HepG2 (cell line): ENCODE measurements around the gene DPP6. TPM values are rescaled to one million over a fixed set of nuclear protein-coding genes. Genes with fewer than 3 reads are reported as not detected.
A peak's percentile ranks its signal among the peaks of the same experiment; 100 is the strongest.

ENCODE experiments used
- ATAC-seq: fragments of 200-7000 bp; cut with Tn5 transposase; 3 replicates; pipeline ENCODE4 v1.9.1; 2020; ENCODE audit warnings: mild to moderate bottlenecking, moderate library complexity
- BruUV-seq: library from RNA; stranded (reverse); fragments of 400-500 nt; replicated peaks from 2 replicates; lab custom pipeline; 2021; lab: Mats Ljungman, UMichigan
- CTCF ChIA-PET: fragments of 300-600 bp; formaldehyde crosslinking; extraction: SDS; loops from one replicate; lab custom pipeline; 2021; ENCODE audit warnings: low total read pairs, inconsistent platforms, low intra/inter-chr PET ratio; lab: Yijun Ruan, JAX
- POLR2A ChIA-PET: fragments of 350-600 bp; sonication (Branson Sonifier 250); formaldehyde crosslinking; loops from one replicate; lab custom pipeline; 2020; ENCODE audit warnings: antibody characterized with exemption, inconsistent platforms; lab: Yijun Ruan, JAX
- DNase-seq: peaks from one replicate; pipeline ENCODE4 v3.0.0-alpha.2; 2015; ENCODE audit warnings: low spot score
- FAIRE-seq: peaks from 3 replicates; lab custom pipeline; 2011; peaks lifted over from hg19 to GRCh38; lab: Jason Lieb, UNC
- H2AFZ ChIP-seq: one replicate; pipeline ENCODE4 v1.6.1; 2011; ENCODE audit warnings: low read length, inconsistent platforms
- H3K27ac ChIP-seq: fragments of 300-600 bp; 3 replicates; pipeline ENCODE4 v1.8.0; 2011; ENCODE audit warnings: mixed run types, mild to moderate bottlenecking, mixed read lengths, low read length, inconsistent platforms; ENCODE audit not compliant: insufficient read depth; ENCODE audit errors: extremely low read length
- H3K27me3 ChIP-seq, 2 experiments: fragments of 200-600 bp in 1 of 2; 2 replicates in 1 of 2; 3 replicates in 1 of 2; pipeline versions ENCODE4 v1.6.0 to v1.8.0; 2011; ENCODE audit warnings: low read length in 2 of 2, mild to moderate bottlenecking in 2 of 2, moderate library complexity in 2 of 2, inconsistent platforms in 1 of 2; ENCODE audit not compliant: insufficient read depth in 2 of 2, control insufficient read depth in 1 of 2
- H3K36me3 ChIP-seq, 2 experiments: fragments of 200-600 bp in 1 of 2; replicated peaks in 1 of 2; 2 replicates in 1 of 2; 3 replicates in 1 of 2; pipeline versions ENCODE4 v1.5.1 to v1.8.0; 2011; ENCODE audit warnings: low read length in 2 of 2, inconsistent platforms in 1 of 2; ENCODE audit not compliant: insufficient read depth in 2 of 2, control insufficient read depth in 1 of 2
- H3K4me1 ChIP-seq: 2 replicates; pipeline ENCODE4 v1.5.1; 2012; ENCODE audit warnings: low read length, inconsistent platforms; ENCODE audit not compliant: insufficient read depth
- H3K4me2 ChIP-seq: 2 replicates; pipeline ENCODE4 v1.6.0; 2011; ENCODE audit warnings: low read depth, low read length, inconsistent platforms
- H3K4me3 ChIP-seq, 3 experiments: fragments of 200-600 bp in 1 of 3; sonication (generic), shearing (Covaris generic) in 1 of 3; replicated peaks in 1 of 3; 2 replicates each; pipeline ENCODE4 v1.5.1; 2011 to 2016; ENCODE audit warnings: low read length in 3 of 3, inconsistent platforms in 2 of 3, low read depth in 2 of 3, mild to moderate bottlenecking in 2 of 3, control low read depth in 1 of 3, mixed read lengths in 1 of 3; ENCODE audit not compliant: insufficient read depth in 1 of 3
- H3K79me2 ChIP-seq: one replicate; pipeline ENCODE4 v1.6.1; 2011; ENCODE audit warnings: low read length, inconsistent platforms; ENCODE audit not compliant: insufficient read depth
- H3K9ac ChIP-seq: 2 replicates; pipeline ENCODE4 v1.6.0; 2011; ENCODE audit warnings: mild to moderate bottlenecking, low read depth, low read length, inconsistent platforms; ENCODE audit not compliant: insufficient read depth
- H3K9me3 ChIP-seq: 2 replicates; pipeline ENCODE4 v1.5.1; 2012; ENCODE audit warnings: mild to moderate bottlenecking, low read length
- H4K20me1 ChIP-seq: 2 replicates; pipeline ENCODE4 v1.6.0; 2011; ENCODE audit warnings: inconsistent platforms, mild to moderate bottlenecking, low read length, moderate library complexity; ENCODE audit not compliant: insufficient read depth
- DNMT3B ChIP-seq: conservative IDR thresholded peaks from 2 replicates; pipeline ENCODE4 v1.6.1; 2016; ENCODE audit warnings: missing biosample characterization, control low read depth
- ERF ChIP-seq: IDR thresholded peaks from 2 replicates; pipeline ENCODE4 v1.6.1; 2018; ENCODE audit warnings: missing biosample characterization, missing genetic modification reagents
- MAFF ChIP-seq: IDR thresholded peaks from 2 replicates; pipeline ENCODE4 v1.6.1; 2011; ENCODE audit warnings: low read depth, low read length, improper control_type of control experiment
- MAFK ChIP-seq, 2 experiments: IDR thresholded peaks in 1 of 2; conservative IDR thresholded peaks in 1 of 2; 2 replicates each; pipeline ENCODE4 v1.6.1; 2011; ENCODE audit warnings: improper control_type of control experiment in 2 of 2, low read length in 2 of 2
- NR0B2 ChIP-seq: sonication (generic); formaldehyde crosslinking; IDR thresholded peaks from 2 replicates; pipeline ENCODE4 v1.4.0; 2020; ENCODE audit warnings: mild to moderate bottlenecking, missing genetic modification reagents
- PAX8 ChIP-seq: sonication (generic); formaldehyde crosslinking; IDR thresholded peaks from 2 replicates; pipeline ENCODE4 v1.8.0; 2022; ENCODE audit warnings: mild to moderate bottlenecking, missing genetic modification reagents, borderline replicate concordance
- SCMH1 ChIP-seq: sonication (generic); formaldehyde crosslinking; IDR thresholded peaks from 2 replicates; pipeline ENCODE4 v1.9.0; 2021; ENCODE audit warnings: missing genetic modification reagents, mild to moderate bottlenecking, borderline replicate concordance
- U2AF2 ChIP-seq: fragments of 200-400 bp; formaldehyde crosslinking; IDR thresholded peaks from 2 replicates; pipeline ENCODE4 v1.6.1; 2017; ENCODE audit warnings: low read depth, mild to moderate bottlenecking, low read length
- ZNF687 ChIP-seq: sonication (generic); formaldehyde crosslinking; IDR thresholded peaks from 2 replicates; pipeline ENCODE4 v1.5.1; 2020; ENCODE audit warnings: mild to moderate bottlenecking, missing genetic modification reagents, moderate library complexity
- WGBS: methylation state at CpG from one replicate; pipeline ENCODE4 v1.1.6; 2017; ENCODE audit warnings: low lambda C conversion rate; 5-methylcytosine and 5-hydroxymethylcytosine counted together
- in situ Hi-C: cut with HindIII; loops from 2 replicates; pipeline ENCODE4 v1.10.0; 2017; ENCODE audit warnings: low pct_unique_long_range_greater_than_20kb; ENCODE audit not compliant: extremely low pct_ligation_motif_present
- intact Hi-C: fragments of 100-400 bp; cut with micrococcal nuclease; formaldehyde crosslinking; loops from one replicate; pipeline ENCODE4 v1.10.0; 2022; ENCODE audit not compliant: unreplicated experiment
- polyA plus RNA-seq, 8 experiments: library from polyadenylated mRNA; depleted of rRNA in 3 of 8; stranded (reverse) in 7 of 8; unstranded in 1 of 8; fragments of >200 nt; fragmentation: Illumina TruSeq in 4 of 8; extraction: Trizol in 4 of 8; gene quantifications; 2 replicates each; pipeline versions ENCODE4 v1.2.1 to v1.2.3, GENCODE V29; 2011 to 2016; ENCODE audit warnings: low read depth in 4 of 8, missing spikeins in 1 of 8, mixed read lengths in 1 of 8; ENCODE audit not compliant: insufficient read depth in 1 of 8
- total RNA-seq, 5 experiments: library from RNA; depleted of rRNA; stranded (reverse); fragments of >200 nt; fragmentation: Illumina TruSeq; extraction: Trizol; gene quantifications; 2 replicates each; pipeline ENCODE4 v1.2.3, GENCODE V29; 2016; ENCODE audit warnings: low read depth in 1 of 5

Gene DPP6
- total and polyA plus RNA-seq, 2 of the 13 experiments (the other 11 are each of a cell fraction or from before 2014, with no cell fraction given): not detected

GRCh38 chr7:154388999-154389398, 336.8 kb downstream of the DPP6 start:
- no peaks in the 10 kb centered on the region for H4K20me1 ChIP-seq
- ATAC-seq (no peak), FAIRE-seq (no peak), DNase-seq (no peak)
- no peak overlapping the region for H3K4me3 ChIP-seq
- 18% methylated on average over 10 of the region's 10 CpGs for WGBS
- H3K4me1 ChIP-seq: peaks cover 2% of the 10 kb centered on the region; the same call in 1 of the 2 replicates
- H3K79me2 ChIP-seq: no peaks in the 10 kb centered on the region
- TF ChIP-seq MAFK (conservative IDR thresholded peaks at IDR 0.05 in 1 of 2, IDR thresholded peaks at IDR 0.05 in 1 of 2; ENCODE audit: low read length in 2 of 2): peak; percentile 31 to 53; a peak in 3 of 4 replicates
- no peak for TF ChIP-seq U2AF2
- peak; percentile 29; the same call in 1 of the 2 replicates for TF ChIP-seq MAFF
- ChIA-PET CTCF (no interaction called here), POLR2A (no interaction called here)
- no peak overlapping the region for H2AFZ ChIP-seq
- H3K27ac ChIP-seq: no peak overlapping the region
- in situ Hi-C loops: no loop called here
- no peaks in the 10 kb centered on the region for H3K9me3 ChIP-seq
- H3K9ac ChIP-seq: no peak overlapping the region
- no peaks in the 10 kb centered on the region for H3K36me3 ChIP-seq
- H3K4me2 ChIP-seq: no peak overlapping the region
- no TSS peak for BruUV-seq
- intact Hi-C loops: no loop called here
- H3K27me3 ChIP-seq: peaks cover 0 to 4% of the 10 kb centered on the region in 2 experiments; a peak in 1 of 5 replicates

GRCh38 chr7:154390961-154391360, 338.8 kb downstream of the DPP6 start:
- no peak overlapping the region for H3K4me2 ChIP-seq
- ChIA-PET POLR2A (no interaction called here), CTCF (no interaction called here)
- H3K4me1 ChIP-seq: no peaks in the 10 kb centered on the region
- peaks cover 0 to 4% of the 10 kb centered on the region in 2 experiments; a peak in 1 of 5 replicates for H3K27me3 ChIP-seq
- ATAC-seq (no peak), FAIRE-seq (no peak), DNase-seq (no peak)
- no peak overlapping the region for H3K27ac ChIP-seq
- no peak overlapping the region for H3K4me3 ChIP-seq
- H2AFZ ChIP-seq: no peak overlapping the region
- WGBS: 71% methylated on average over 17 of the region's 17 CpGs
- no peaks in the 10 kb centered on the region for H3K36me3 ChIP-seq
- intact Hi-C loops: no loop called here
- no peaks in the 10 kb centered on the region for H3K79me2 ChIP-seq
- peaks cover 4% of the 10 kb centered on the region; the same call in 1 of the 2 replicates for H3K9me3 ChIP-seq
- in situ Hi-C loops: no loop called here
- TF ChIP-seq PAX8 (CRISPR knock-in tag) (no peak), ZNF687 (CRISPR knock-in tag) (no peak), NR0B2 (CRISPR knock-in tag) (no peak), MAFK (conservative IDR thresholded peaks at IDR 0.05 in 1 of 2, IDR thresholded peaks at IDR 0.05 in 1 of 2; ENCODE audit: low read length in 2 of 2) (0 out of 4 replicates have a peak, but pooled peaks of 1 of the 2 experiments have one; percentile 18), ERF (CRISPR knock-in tag) (no peak), SCMH1 (CRISPR knock-in tag) (no peak), DNMT3B (no peak)
- H3K9ac ChIP-seq: no peak overlapping the region
- BruUV-seq: no TSS peak
- H4K20me1 ChIP-seq: no peaks in the 10 kb centered on the region
